ENCODE data around the gene MFSD6L. TPM values are rescaled to one million over a fixed set of nuclear protein-coding genes. Genes with fewer than 3 reads are reported as not detected.
"Not testable (repeated sequence)": the region's sequence is repeated elsewhere in the genome, so short reads cannot be mapped to it uniquely, and the experiment has no call there.

The MFSD6L gene
- polyA plus RNA-seq, 6 donors from 2014 or later, result not detected

DNA sequence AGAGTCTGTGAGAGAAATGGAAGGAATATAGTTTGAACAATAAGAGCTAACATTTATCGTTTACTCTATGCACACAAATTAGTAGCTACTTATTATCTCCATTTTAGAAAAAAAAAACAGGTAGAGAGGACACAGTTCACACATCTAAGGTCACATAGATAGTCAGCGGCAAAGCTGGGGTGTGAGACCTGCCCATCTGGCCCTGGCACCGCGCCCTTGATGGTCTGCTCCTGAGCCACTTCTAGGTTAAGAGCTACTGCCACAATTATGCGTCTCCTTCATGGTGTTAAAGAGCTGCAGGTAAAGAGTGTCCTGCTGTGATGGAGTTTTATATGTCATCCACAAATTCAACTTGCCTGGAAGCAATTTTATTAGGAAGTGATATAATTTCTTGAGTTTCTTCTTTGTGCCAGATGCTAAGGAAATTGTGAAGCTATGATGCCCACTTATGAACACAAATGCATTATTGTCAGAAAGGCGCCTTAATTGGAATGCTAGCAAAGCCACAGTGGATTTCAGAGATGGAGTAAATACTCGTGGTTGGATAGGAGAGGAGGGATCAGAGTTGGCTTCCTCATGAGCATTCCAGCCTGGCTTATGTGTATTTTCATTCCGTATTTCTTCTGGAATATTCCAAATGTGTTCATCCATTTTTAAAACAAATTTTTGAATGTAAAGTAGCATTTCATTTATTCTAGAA lies 21.3 kb upstream of the MFSD6L start:
- no peak for DNase-seq
- H3K27ac Mint-ChIP-seq, result peak overlapping the region in 1 of 6 donors; percentile 36
- H3K4me3 Mint-ChIP-seq, result no peak overlapping the region
- H3K9me3 Mint-ChIP-seq, result peaks cover 0 to 17% (median 8%) of the 10 kb centered on the region in 7 donors
- H3K4me1 Mint-ChIP-seq, result no peaks in the 10 kb centered on the region
- H3K27me3 Mint-ChIP-seq, result peaks cover 9 to 30% (median 16%) of the 10 kb centered on the region in 3 donors
- no peak for ATAC-seq (ENCODE audit: low read depth in 2 of 2)
- no peaks in the 10 kb centered on the region for H3K36me3 Mint-ChIP-seq

DNA sequence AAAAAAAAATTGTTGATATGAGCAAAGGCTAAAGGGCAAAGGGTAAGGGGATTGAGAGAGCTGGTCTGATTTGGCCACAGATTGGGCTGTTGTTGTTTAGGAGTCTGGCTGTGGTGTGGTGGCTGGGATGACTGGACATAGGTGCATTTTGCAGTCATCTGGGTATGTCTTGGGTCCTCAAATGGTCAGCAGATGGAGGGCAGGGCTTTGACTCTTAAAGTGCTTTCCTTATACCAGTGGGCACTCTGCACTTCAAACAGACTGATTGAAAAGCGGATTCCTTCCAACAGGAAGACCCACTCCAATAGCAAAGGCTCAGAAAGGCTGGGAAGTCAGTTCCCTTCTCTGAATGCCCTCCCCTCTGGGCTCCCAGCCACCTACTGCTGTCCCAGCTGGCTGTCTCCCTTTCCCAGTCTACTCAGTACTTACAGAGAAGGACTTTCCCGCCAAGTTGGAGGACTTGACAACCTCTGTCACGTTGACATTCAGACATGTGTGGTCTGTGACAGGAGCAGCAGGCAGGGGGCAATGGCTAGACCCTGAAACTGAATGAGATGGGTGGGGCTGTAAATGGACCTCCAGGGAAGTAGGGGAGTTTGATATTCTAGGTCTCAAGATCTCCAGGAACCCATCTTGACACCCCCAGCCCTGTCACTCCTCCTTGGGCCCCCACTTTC lies 19.6 kb upstream of the MFSD6L start:
- DNase-seq (no peak), ATAC-seq (ENCODE audit: low read depth in 2 of 2) (no peak)
- Mint-ChIP-seq H3K27me3 (peaks cover 10 to 40% (median 16%) of the 10 kb centered on the region in 3 donors), H3K27ac (peak overlapping the region in 2 of 6 donors; percentile 78 to 79), H3K9me3 (peaks cover 0 to 3% (median under 1%) of the 10 kb centered on the region in 7 donors), H3K4me1 (no peaks in the 10 kb centered on the region), H3K4me3 (no peak overlapping the region), H3K36me3 (no peaks in the 10 kb centered on the region)

DNA sequence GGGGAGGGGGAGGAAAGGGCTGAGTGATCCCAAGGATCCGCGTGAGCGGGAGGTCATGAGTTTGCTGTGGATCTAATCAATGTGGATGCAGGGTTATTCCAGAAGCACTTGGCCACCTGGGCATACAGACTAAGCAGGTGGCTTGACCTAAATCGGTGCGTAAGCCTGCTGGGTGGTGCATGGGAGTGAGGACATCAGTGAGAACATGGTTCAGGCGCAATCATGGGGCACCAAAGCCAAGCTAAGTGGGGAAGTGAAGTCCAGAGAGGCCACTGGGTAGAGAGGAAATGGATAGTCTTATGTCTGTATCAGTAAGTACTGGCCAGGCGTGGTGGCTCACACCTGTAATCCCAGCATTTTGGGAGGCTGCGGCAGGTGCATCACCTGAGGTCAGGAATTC lies 18.9 kb upstream of the MFSD6L start:
- ATAC-seq (ENCODE audit: low read depth in 2 of 2) (no peak), DNase-seq (no peak)
- H3K36me3 Mint-ChIP-seq, result peaks cover 0 to 7% of the 10 kb centered on the region in 2 donors
- H3K27me3 Mint-ChIP-seq, result peaks cover 13 to 39% (median 22%) of the 10 kb centered on the region in 3 donors
- H3K9me3 Mint-ChIP-seq, result peaks cover 0 to 8% (median 4%) of the 10 kb centered on the region in 7 donors
- H3K4me3 Mint-ChIP-seq, result no peak overlapping the region
- peak overlapping the region in 1 of 6 donors; percentile 57 for H3K27ac Mint-ChIP-seq
- H3K4me1 Mint-ChIP-seq, result no peaks in the 10 kb centered on the region

DNA sequence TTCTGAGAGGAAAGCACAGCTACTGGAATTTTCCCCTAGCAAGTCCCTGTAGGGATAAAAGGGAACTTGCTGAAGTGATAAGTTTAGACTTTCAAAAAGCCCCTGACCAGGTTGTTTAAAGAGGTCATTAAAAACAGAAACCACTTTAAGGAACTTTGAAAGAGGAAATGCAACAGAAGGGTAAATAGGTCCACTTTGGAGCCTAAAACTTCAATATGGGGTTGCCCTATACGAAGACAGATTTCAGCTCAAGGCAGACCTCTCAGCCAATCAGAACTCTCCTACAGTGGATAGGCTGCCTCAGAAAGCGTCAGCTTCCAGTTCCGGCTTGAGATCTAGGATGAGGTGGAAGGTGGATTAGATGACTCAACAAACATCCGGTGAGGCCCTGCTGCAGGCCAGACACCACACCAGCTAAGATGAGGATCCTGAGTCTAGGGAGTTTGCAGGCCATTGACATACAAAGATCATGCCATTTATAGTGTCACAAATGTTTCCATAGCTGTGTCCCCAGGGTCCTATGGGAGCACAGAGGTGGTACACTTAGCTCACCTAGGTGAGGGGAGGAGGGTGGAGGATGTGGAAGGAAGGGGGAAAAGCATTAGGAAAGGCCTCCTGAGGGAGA lies 7.9 kb upstream of the MFSD6L start:
- ATAC-seq (ENCODE audit: low read depth in 2 of 2), result peak; percentile 90
- H3K27ac Mint-ChIP-seq, result peak overlapping the region; percentile 94 to 99 (median 98)

DNA sequence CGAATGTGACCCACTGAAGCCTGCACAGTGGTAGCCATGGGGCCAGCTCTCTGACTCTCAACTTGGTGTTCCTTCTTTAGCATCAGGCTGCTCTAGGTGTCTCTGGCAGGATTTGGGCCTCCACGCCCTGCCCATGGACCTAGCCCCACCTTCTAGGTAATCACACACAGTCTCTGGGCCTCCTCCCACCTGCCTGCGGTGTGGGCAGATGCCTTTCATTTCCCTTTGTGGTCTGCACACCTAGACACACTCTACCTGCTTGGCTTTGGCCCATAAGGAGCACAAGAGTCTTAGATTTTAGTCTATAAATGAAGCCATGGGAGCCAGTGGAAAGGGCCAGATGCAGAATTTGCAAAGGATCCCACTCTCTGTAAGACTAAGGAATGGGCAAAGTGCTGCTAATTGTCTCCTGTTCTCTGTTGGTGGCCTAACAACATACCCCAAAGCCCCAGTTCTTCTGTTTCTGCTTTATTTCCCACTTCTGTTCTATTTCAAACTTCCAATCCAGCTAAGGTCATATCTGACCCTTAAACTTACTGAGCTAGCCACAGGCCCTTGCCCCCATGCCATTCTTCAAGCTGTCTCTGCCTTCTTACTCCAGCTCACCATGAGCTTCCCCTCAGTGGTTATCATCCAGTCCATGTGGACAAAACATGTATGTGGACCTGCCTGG lies 7.2 kb upstream of the MFSD6L start:
- ATAC-seq (ENCODE audit: low read depth in 2 of 2) (peak; percentile 25 to 27), DNase-seq (peak; percentile 32)
- Mint-ChIP-seq H3K27ac (peak overlapping the region; percentile 94 to 99 (median 98)), H3K9me3 (peaks cover 13 to 24% (median 16%) of the 10 kb centered on the region in 7 donors), H3K27me3 (peaks cover 0 to under 1% (median 0%) of the 10 kb centered on the region in 3 donors), H3K4me1 (peaks cover 38 to 57% (median 51%) of the 10 kb centered on the region in 3 donors), H3K36me3 (peaks cover 6 to 23% of the 10 kb centered on the region in 2 donors), H3K4me3 (peak overlapping the region; percentile 8 to 91 (median 78))

More for the DNA sequence above, 7.9 kb upstream of the MFSD6L start:
- peak; percentile 71 for DNase-seq
- Mint-ChIP-seq H3K27me3 (peaks cover 0 to 7% (median 5%) of the 10 kb centered on the region in 3 donors), H3K36me3 (peaks cover 13 to 29% of the 10 kb centered on the region in 2 donors), H3K9me3 (peaks cover 14 to 30% (median 22%) of the 10 kb centered on the region in 7 donors), H3K4me1 (peaks cover 38 to 57% (median 51%) of the 10 kb centered on the region in 3 donors), H3K4me3 (peak overlapping the region; percentile 8 to 91 (median 80))

DNA sequence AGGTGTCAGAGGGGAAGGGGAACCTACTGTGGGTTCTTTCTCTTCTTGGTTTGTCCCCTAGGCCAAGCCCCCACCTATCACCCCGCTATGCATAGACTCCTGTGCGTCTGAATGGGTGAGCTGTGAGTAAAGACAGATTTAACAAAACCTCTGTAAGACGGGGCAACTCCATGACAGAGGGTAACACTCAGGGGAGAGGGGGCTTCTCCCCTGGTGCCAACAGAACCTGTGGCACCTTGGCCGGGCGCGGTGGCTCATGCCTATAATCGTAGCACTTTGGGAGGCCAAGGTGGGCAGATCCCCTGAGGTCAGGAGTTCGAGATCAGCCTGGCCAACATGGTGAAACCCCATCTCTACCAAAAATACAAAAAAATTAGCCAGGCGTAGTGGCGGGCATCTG lies 6.2 kb upstream of the MFSD6L start:
- Mint-ChIP-seq H3K4me1 (peaks cover 38 to 57% (median 51%) of the 10 kb centered on the region in 3 donors), H3K9me3 (peaks cover 11 to 22% (median 14%) of the 10 kb centered on the region in 7 donors), H3K27ac (peak overlapping the region; percentile 94 to 99 (median 98)), H3K36me3 (peaks cover 5 to 22% of the 10 kb centered on the region in 2 donors), H3K4me3 (peak overlapping the region in 5 of 8 donors; percentile 5 to 91 (median 79))
- H3K27me3 Mint-ChIP-seq; DNase-seq; ATAC-seq (ENCODE audit: low read depth in 2 of 2): not testable (repeated sequence)

DNA sequence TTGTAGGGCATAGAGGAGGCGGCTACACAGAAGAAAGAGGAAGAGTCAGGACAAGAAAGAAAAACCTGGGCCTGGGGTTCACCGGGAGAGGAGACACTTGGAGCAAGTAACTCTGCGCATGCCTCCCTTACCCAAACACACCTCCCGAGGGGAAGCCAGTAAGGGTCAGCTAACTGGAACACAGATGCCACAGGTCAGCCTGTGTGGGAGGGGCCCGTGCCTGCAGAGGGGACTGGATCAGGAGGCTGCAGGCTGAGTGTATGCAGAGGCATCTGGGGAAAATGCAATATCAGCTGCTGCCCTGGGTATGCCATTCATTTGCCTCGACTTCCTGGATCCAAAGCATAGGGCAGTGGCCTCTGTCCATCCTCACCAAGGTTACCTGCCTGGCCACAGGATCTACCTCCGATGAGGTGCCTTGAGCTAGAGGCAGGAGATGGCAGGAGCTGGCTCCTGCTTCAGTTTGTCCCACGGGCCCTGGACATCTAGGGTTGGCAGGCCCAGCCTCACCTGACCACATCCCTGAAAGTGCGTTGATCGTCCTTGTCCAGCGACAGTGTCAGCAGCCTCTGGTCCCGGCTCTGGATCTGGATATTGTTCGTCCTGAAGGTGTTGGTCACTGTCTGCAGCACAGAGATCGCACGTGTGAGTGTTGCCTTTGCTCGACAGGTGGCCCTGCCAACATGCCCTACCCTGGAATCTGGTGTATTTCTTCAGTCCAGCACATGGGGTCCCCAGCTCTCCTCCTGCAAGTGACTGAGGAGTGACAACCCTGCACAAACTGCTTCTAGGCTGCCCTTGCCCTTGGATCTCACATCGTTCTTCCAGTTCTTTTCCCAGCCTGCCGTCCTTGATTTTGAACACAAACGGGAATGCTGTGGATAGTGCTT lies 4.6 kb upstream of the MFSD6L start:
- ATAC-seq (ENCODE audit: low read depth in 2 of 2) (no peak), DNase-seq (no peak)
- no peaks in the 10 kb centered on the region for H3K27me3 Mint-ChIP-seq
- peaks cover 5 to 15% (median 12%) of the 10 kb centered on the region in 7 donors for H3K9me3 Mint-ChIP-seq
- peak overlapping the region in 4 of 6 donors; percentile 38 to 99 (median 65) for H3K27ac Mint-ChIP-seq
- H3K4me1 Mint-ChIP-seq, result peaks cover 38 to 62% (median 51%) of the 10 kb centered on the region in 3 donors
- no peak overlapping the region for H3K4me3 Mint-ChIP-seq
- peaks cover 5 to 21% of the 10 kb centered on the region in 2 donors for H3K36me3 Mint-ChIP-seq

DNA sequence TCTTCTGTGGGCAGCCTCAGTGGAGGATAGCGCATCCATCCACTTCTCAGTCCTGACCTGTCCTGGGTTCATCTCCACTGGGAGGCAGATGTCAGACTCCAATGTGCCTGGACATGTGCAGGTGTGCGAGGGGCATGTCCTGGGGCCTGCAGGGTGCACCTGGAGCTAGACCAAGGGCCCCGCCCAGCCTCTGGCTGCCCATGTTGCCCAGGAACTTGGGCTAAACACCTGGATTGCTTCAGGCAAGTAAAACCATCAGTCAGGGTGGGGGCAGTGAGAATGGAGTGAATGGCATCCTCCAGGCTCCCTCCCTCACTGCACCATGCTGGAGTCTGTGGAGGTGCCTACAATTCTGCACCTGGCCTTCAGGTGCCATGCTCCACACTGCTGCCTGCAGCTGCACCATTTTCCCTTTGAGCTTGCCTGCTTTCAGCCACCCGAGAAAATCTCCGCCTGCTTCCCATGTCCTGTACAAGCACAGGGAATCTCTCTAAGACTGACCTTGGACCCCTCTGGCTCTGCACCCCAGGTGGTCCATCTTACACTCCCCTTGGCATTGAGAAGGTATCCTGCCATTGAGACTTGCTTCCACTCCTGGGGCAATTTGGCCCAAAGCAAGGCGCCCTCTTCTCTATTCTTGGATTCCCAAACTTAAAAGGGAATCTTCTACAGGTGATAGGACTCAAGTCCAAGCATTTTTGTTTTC lies 2.1 kb upstream of the MFSD6L start:
- Mint-ChIP-seq H3K4me3 (peak overlapping the region in 1 of 8 donors; percentile 25), H3K4me1 (peaks cover 17 to 40% (median 26%) of the 10 kb centered on the region in 3 donors), H3K27me3 (no peaks in the 10 kb centered on the region), H3K27ac (no peak overlapping the region), H3K36me3 (no peaks in the 10 kb centered on the region), H3K9me3 (no peaks in the 10 kb centered on the region)
- no peak for DNase-seq
- ATAC-seq (ENCODE audit: low read depth in 2 of 2), result no peak

DNA sequence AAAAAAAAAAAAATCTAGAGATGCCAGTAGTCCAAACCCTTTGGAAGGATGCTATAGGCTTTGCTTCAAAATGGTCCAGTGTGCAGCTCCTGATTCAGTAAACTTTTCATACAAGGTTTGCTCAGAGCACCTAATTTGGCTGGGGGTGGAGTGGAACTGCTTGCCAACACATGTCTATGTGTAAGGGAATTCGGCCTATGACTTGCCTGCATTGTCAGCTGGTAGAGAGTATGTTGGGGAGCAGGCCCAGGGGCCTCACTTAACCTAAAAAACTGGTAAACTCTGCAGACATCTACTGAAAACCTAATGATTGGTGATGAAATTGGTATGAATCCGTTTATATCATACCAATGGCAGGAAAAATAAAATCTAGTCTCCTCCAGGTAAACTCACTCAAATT lies 1.5 kb upstream of the MFSD6L start:
- no peak overlapping the region for H3K27ac Mint-ChIP-seq

DNA sequence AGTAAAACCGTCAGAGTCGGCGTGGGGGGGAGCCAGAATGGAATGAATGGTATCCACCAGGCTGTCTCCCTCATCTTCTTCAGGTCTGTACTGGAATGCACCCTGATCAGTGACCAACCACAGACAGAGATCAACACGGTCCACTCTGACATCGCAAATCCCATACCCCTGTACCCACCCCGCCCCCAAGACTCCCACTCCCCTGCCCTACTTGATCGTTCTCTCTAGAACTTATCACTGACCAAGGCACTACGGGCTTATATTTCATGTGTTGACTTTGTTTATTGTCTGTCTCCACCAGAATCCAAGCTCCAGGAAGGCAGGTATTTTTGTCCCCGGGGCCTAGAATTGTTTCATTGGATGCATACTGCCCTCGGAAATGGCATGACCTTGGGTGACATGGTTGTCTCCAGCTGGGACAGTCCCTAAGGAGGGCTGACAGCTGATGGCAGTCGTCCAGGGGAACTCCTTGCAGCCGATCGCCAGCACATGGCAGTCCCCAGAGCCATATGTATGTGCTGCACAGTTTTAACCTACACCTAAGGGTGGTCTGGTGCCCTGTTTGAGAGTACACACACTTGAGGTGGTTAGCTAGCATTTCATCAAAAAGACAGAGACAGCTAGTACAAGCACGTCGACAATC lies 526 bp upstream of the MFSD6L start:
- Mint-ChIP-seq H3K27ac (peak overlapping the region in 3 of 6 donors; percentile 24 to 65 (median 54)), H3K36me3 (no peaks in the 10 kb centered on the region), H3K9me3 (no peaks in the 10 kb centered on the region), H3K4me3 (no peak overlapping the region), H3K27me3 (no peaks in the 10 kb centered on the region), H3K4me1 (peaks cover 10 to 31% (median 15%) of the 10 kb centered on the region in 3 donors)
- no peak for DNase-seq
- no peak for ATAC-seq (ENCODE audit: low read depth in 2 of 2)

More for the DNA sequence above, 1.5 kb upstream of the MFSD6L start:
- Mint-ChIP-seq H3K36me3 (no peaks in the 10 kb centered on the region), H3K4me1 (peaks cover 11 to 34% (median 20%) of the 10 kb centered on the region in 3 donors), H3K27me3 (no peaks in the 10 kb centered on the region), H3K9me3 (no peaks in the 10 kb centered on the region), H3K4me3 (no peak overlapping the region)
- no peak for DNase-seq
- no peak for ATAC-seq (ENCODE audit: low read depth in 2 of 2)

DNA sequence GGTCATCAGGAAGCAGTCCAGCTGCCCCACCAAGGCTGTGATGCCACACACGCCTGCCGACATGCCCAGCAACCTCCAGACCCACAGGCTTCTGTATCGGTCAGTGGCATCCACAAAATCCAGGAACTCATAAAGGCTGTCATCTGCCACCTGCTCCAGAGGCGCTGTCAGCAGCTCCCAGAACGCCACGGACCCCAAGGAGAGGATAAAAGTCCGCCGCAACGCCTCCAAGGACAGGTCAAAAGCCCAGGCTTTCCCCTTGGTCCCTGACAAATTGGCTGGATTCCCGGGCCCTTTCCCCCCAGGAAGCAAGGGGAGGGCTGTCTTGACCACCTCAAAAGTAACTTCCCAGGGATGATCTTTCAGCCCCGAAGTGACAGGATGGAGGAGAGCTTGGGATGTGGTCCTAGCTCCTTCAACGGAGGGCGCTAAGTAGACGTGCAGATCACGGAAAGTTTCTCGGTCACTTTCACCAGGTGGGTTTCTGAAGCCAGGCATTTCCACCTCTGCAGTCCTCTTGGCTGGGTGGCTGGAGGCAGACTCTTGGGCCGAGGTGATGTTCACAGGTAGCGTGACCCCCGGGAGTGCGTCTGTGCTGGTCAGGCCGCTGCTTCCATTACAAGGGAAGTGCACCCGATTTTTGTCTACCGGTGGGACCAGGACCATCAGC lies 854 bp downstream of the MFSD6L start:
- Mint-ChIP-seq H3K27ac (no peak overlapping the region), H3K4me1 (peaks cover 13 to 33% (median 15%) of the 10 kb centered on the region in 3 donors), H3K36me3 (no peaks in the 10 kb centered on the region), H3K4me3 (peak overlapping the region in 3 of 8 donors; percentile 25 to 39 (median 38)), H3K9me3 (no peaks in the 10 kb centered on the region), H3K27me3 (no peaks in the 10 kb centered on the region)
- DNase-seq (no peak), ATAC-seq (ENCODE audit: low read depth in 2 of 2) (no peak)
